Psoas muscle (tissue), 8 donors: Measurements from ENCODE around the gene ABCB8. TPM values are rescaled to one million over a fixed set of nuclear protein-coding genes. Genes with fewer than 3 reads are reported as not detected.
A peak's percentile ranks its signal among the peaks of the same experiment; 100 is the strongest.

ENCODE experiments used
- ATAC-seq, 4 donors: fragments of 200-7000 bp; cut with Tn5 transposase; one replicate each; pipeline ENCODE4 v1.9.1; 2020; ENCODE audit warnings: moderate library complexity in 3 of 4, mild to moderate bottlenecking in 2 of 4
- DNase-seq, 2 donors: peaks; one replicate each; pipeline ENCODE4 v3.0.0-alpha.2; 2020
- H3K27ac ChIP-seq: fragments of 200-600 bp; one replicate; pipeline ENCODE4 v1.8.0; 2022
- H3K27me3 ChIP-seq, 3 donors: fragments of 200-600 bp in 1 of 3; one replicate each; pipeline versions ENCODE4 v1.6.1 to v1.8.0; 2013 to 2022; ENCODE audit warnings: low read length in 2 of 3, mild to moderate bottlenecking in 2 of 3, moderate library complexity in 1 of 3; ENCODE audit not compliant: insufficient read depth in 3 of 3
- H3K36me3 ChIP-seq, 2 donors: fragments of 200-600 bp in 1 of 2; one replicate each; pipeline versions ENCODE4 v1.6.1 to v1.8.0; 2013 to 2022; ENCODE audit warnings: low read depth in 1 of 2, mild to moderate bottlenecking in 1 of 2, moderate library complexity in 1 of 2; ENCODE audit not compliant: insufficient read depth in 1 of 2
- H3K4me1 ChIP-seq: fragments of 200-600 bp; one replicate; pipeline ENCODE4 v1.8.0; 2022
- H3K4me3 ChIP-seq: fragments of 200-600 bp; one replicate; pipeline ENCODE4 v1.8.0; 2022; ENCODE audit warnings: mild to moderate bottlenecking
- H3K9me3 ChIP-seq: fragments of 200-600 bp; one replicate; pipeline ENCODE4 v1.8.0; 2022
- WGBS, 3 donors: extraction: QIAGEN DNeasy Blood & Tissue Kit; methylation state at CpG; one replicate each; pipeline versions ENCODE4 v1.1.6 to v1.1.7; 2013; 5-methylcytosine and 5-hydroxymethylcytosine counted together
- intact Hi-C, 2 donors: fragments of 100-400 bp; cut with DNase I; formaldehyde crosslinking; loops; one replicate each; pipeline versions ENCODE4 v1.11.0 to v1.14.2; 2022
- polyA plus RNA-seq, 3 donors: library from polyadenylated mRNA; stranded (reverse); fragments of 200-250 nt; gene quantifications; one replicate each; pipeline ENCODE4 v1.2.3, GENCODE V29; 2013
- total RNA-seq, 4 donors: library from RNA; stranded (reverse); fragmentation: NEBNext Ultra II Directional in 2 of 4; extraction: Animal tissue kit (Norgen Biotek cat#: 25700) in 2 of 4; gene quantifications; one replicate each; pipeline versions ENCODE4 v1.2.1 to v1.2.4, GENCODE V29; 2021 to 2023
- TF ChIP-seq, protein P1 (sequence below): fragments of 200-600 bp; IDR thresholded peaks from one replicate; pipeline ENCODE4 v1.8.0; 2022; ENCODE audit warnings: antibody characterized with exemption
- donor health status: healthy with polysubstance abuse.
- donor health status: DM: no; HTN: no; CAD: no; lungs with moderate emphysema.
- donor health status: Bipolar disorder and iron deficiency.
- donor health status: healthy.
- donor health status: DM: yes; HTN: yes; CAD: no.
- donor health status: DM: no; HTN: no; CAD: no.
- donor health status: DM: no; HTN: no; CAD: no.
- donor health status: DM: yes; HTN: yes; CAD: no.

The ABCB8 gene
- total and polyA plus RNA-seq, 7 donors = 9.3 to 20.7 (median 16.6) TPM

- intact Hi-C loops = no loop called here
- Histone ChIP-seq H3K4me3 (no peak overlapping the region), H3K27me3 (peaks cover 0 to 5% (median 0%) of the 10 kb centered on the region in 3 donors), H3K4me1 (no peaks in the 10 kb centered on the region), H3K36me3 (no peaks in the 10 kb centered on the region), H3K9me3 (no peaks in the 10 kb centered on the region), H3K27ac (no peak overlapping the region)
- TF ChIP-seq, protein P1, sequence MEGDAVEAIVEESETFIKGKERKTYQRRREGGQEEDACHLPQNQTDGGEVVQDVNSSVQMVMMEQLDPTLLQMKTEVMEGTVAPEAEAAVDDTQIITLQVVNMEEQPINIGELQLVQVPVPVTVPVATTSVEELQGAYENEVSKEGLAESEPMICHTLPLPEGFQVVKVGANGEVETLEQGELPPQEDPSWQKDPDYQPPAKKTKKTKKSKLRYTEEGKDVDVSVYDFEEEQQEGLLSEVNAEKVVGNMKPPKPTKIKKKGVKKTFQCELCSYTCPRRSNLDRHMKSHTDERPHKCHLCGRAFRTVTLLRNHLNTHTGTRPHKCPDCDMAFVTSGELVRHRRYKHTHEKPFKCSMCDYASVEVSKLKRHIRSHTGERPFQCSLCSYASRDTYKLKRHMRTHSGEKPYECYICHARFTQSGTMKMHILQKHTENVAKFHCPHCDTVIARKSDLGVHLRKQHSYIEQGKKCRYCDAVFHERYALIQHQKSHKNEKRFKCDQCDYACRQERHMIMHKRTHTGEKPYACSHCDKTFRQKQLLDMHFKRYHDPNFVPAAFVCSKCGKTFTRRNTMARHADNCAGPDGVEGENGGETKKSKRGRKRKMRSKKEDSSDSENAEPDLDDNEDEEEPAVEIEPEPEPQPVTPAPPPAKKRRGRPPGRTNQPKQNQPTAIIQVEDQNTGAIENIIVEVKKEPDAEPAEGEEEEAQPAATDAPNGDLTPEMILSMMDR = no peak
- DNase-seq (no peak), ATAC-seq (no peak)
- 84 to 87% (median 85%) methylated on average over 4 to 6 of the region's 6 CpGs for WGBS, 3 donors
Observed at GRCh38 chr7:150992051-150992640, 36.1 kb upstream of the ABCB8 start.

- intact Hi-C loops = no loop called here
- Histone ChIP-seq H3K4me1 (no peaks in the 10 kb centered on the region), H3K4me3 (no peak overlapping the region), H3K36me3 (no peaks in the 10 kb centered on the region), H3K9me3 (no peaks in the 10 kb centered on the region), H3K27me3 (peaks cover 0 to 11% (median 2%) of the 10 kb centered on the region in 3 donors), H3K27ac (peak overlapping the region; percentile 58)
- ATAC-seq (peak; percentile 49 to 77 (median 62)), DNase-seq (peak in 1 of 2 donors; percentile 43)
- 38 to 42% (median 39%) methylated on average over 5 of the region's 5 CpGs for WGBS, 3 donors
- TF ChIP-seq, protein P1 = no peak
Observed at GRCh38 chr7:150992833-150993302, 35.4 kb upstream of the ABCB8 start.

- Histone ChIP-seq H3K36me3 (no peaks in the 10 kb centered on the region), H3K9me3 (no peaks in the 10 kb centered on the region), H3K4me3 (peak overlapping the region; percentile 47), H3K27me3 (peaks cover 0 to 12% (median 2%) of the 10 kb centered on the region in 3 donors), H3K27ac (peak overlapping the region; percentile 58), H3K4me1 (no peaks in the 10 kb centered on the region)
- peak; percentile 21 to 59 (median 54) for ATAC-seq
- WGBS, 3 donors = 77 to 90% (median 86%) methylated on average over 14 of the region's 14 CpGs
- TF ChIP-seq, protein P1 = no peak
- DNase-seq = peak; percentile 49 to 75
- intact Hi-C loops = no loop called here
Observed at GRCh38 chr7:150993511-150993910, 34.7 kb upstream of the ABCB8 start.

- no peak overlapping the region for H3K27ac ChIP-seq
- peak in 3 of 4 donors; percentile 27 to 61 (median 49) for ATAC-seq
- WGBS, 3 donors = 57 to 62% (median 59%) methylated on average over 12 to 15 of the region's 15 CpGs
- no peaks in the 10 kb centered on the region for H3K36me3 ChIP-seq
- TF ChIP-seq, protein P1 = no peak
- no peak for DNase-seq
- H3K9me3 ChIP-seq = no peaks in the 10 kb centered on the region
- intact Hi-C loops = no loop called here
- peak overlapping the region; percentile 47 for H3K4me3 ChIP-seq
- H3K4me1 ChIP-seq = no peaks in the 10 kb centered on the region
- H3K27me3 ChIP-seq = peaks cover 0 to 9% (median 2%) of the 10 kb centered on the region in 3 donors
Observed at GRCh38 chr7:150994141-150994837, 34.0 kb upstream of the ABCB8 start.
